Measurements from ENCODE around the gene MED4. TPM values are rescaled to one million over a fixed set of nuclear protein-coding genes. Genes with fewer than 3 reads are reported as not detected.

Gene MED4, protein sequence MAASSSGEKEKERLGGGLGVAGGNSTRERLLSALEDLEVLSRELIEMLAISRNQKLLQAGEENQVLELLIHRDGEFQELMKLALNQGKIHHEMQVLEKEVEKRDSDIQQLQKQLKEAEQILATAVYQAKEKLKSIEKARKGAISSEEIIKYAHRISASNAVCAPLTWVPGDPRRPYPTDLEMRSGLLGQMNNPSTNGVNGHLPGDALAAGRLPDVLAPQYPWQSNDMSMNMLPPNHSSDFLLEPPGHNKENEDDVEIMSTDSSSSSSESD
- 10 to 100 TPM; 23.2 to 41.8 (median 35.5) TPM for total RNA-seq

DNA sequence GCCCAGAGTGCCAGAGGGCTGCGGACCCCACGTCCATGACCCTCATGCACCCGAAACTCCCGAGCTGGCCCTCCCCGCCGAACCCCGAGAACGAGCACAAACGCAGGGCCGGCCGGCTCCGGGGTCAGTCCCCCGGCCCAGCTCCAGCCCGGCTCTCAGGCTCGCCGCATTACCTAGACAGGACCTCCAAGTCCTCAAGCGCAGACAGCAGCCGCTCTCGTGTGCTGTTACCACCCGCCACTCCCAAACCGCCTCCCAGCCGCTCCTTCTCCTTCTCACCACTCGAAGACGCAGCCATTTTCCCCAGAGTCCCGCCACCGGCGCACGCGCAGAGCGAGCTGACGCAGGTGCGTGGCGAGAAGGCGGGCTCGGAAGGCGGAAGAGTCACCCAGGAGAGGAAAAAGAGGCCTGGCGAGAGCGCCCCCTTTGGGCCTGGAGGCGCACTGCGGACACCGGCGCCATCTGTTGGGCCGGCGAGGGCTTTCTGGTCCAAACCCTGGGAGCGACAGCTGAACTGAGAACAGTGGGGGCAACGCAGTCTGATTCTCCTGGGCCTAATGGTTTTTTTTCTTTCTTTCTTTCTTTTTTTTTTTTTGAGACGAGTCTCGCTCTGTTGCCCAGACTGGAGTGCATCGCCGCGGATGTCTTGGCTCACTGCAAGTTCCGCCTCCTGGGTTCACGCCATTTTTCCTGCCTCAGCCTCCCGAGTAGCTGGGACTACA, at the start of gene MED4:
Gene MED4 (minus strand): TSS at position 324 of the 722 bp plus-strand sequence. CDS start 26 bp downstream, at position 298.
- H3K27me3 ChIP-seq: no peaks in the 10 kb centered on the region
- H3K36me3 ChIP-seq: no peaks in the 10 kb centered on the region
- peak in 3 of 4 donors; percentile 62 to 92 (median 83) for TF ChIP-seq POLR2A (IDR thresholded peaks at IDR 0.05)
- TF ChIP-seq POLR2AphosphoS5 (IDR thresholded peaks at IDR 0.05): peak; percentile 98 to 99
- TF ChIP-seq EP300 (IDR thresholded peaks at IDR 0.05): no peak
- TF ChIP-seq, protein P1, sequence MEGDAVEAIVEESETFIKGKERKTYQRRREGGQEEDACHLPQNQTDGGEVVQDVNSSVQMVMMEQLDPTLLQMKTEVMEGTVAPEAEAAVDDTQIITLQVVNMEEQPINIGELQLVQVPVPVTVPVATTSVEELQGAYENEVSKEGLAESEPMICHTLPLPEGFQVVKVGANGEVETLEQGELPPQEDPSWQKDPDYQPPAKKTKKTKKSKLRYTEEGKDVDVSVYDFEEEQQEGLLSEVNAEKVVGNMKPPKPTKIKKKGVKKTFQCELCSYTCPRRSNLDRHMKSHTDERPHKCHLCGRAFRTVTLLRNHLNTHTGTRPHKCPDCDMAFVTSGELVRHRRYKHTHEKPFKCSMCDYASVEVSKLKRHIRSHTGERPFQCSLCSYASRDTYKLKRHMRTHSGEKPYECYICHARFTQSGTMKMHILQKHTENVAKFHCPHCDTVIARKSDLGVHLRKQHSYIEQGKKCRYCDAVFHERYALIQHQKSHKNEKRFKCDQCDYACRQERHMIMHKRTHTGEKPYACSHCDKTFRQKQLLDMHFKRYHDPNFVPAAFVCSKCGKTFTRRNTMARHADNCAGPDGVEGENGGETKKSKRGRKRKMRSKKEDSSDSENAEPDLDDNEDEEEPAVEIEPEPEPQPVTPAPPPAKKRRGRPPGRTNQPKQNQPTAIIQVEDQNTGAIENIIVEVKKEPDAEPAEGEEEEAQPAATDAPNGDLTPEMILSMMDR (IDR thresholded peaks at IDR 0.05): peak; percentile 98 to 100 (median 99)
- H3K27ac ChIP-seq: peak within 1 kb of the TSS; percentile 88 to 96 (median 90)
- WGBS, 2 donors: 13 to 20% methylated on average over 30 to 47 of the region's 54 CpGs
- H3K4me1 ChIP-seq: peaks cover 15 to 54% (median 30%) of the 10 kb centered on the region in 4 donors
- H3K4me3 ChIP-seq: peak within 1 kb of the TSS; percentile 68 to 97 (median 86)
- peak; percentile 95 to 100 for DNase-seq
- H3K9me3 ChIP-seq: no peaks in the 10 kb centered on the region
- ATAC-seq (ENCODE audit: low FRiP score in 2 of 2): peak; percentile 99

DNA sequence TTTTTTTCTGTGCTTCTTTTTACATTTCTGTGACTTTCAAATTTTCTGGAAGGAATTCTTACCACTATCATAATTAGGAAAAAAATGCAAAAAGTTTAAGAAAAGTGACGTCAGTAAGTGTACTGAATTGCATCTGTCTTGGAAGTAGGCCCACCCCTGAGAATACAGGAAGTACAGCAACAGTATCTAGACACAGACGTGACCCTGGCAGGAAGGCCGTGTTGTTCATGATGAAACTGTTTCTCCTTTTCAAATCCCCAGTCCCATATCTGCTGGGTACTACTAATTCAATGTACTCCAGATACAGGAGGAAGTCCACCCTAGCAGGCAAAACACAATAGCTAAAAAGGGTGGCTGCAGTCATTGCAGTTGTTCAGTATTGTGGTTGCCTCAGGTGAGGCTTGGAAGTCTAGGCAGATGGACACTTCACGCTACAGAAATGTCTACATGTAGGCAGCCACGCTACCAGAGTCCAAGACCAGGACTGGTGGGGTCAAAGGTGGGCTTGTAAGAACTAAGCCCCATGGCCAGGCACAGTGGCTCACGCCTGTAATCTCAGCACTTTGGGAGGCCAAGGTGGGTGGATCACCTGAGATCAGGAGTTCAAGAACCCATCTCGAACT, 49.6 kb upstream of the MED4 start:
- 68% methylated on average over 6 to 7 of the region's 7 CpGs for WGBS, 2 donors
- no peak overlapping the region for H3K4me3 ChIP-seq
- DNase-seq (peak in 1 of 2 donors; percentile 70), ATAC-seq (ENCODE audit: low FRiP score in 2 of 2) (peak; percentile 72 to 93)
- H3K27ac ChIP-seq: peak overlapping the region; percentile 31 to 81 (median 76)
- no peaks in the 10 kb centered on the region for H3K9me3 ChIP-seq
- no peaks in the 10 kb centered on the region for H3K36me3 ChIP-seq
- peaks cover 11 to 24% (median 13%) of the 10 kb centered on the region in 4 donors for H3K4me1 ChIP-seq
- no peaks in the 10 kb centered on the region for H3K27me3 ChIP-seq
- TF ChIP-seq POLR2AphosphoS5 (IDR thresholded peaks at IDR 0.05): peak; percentile 41 to 51
- TF ChIP-seq, protein P1 (IDR thresholded peaks at IDR 0.05): no peak
- TF ChIP-seq EP300 (IDR thresholded peaks at IDR 0.05): peak in 2 of 4 donors; percentile 4 to 30

DNA sequence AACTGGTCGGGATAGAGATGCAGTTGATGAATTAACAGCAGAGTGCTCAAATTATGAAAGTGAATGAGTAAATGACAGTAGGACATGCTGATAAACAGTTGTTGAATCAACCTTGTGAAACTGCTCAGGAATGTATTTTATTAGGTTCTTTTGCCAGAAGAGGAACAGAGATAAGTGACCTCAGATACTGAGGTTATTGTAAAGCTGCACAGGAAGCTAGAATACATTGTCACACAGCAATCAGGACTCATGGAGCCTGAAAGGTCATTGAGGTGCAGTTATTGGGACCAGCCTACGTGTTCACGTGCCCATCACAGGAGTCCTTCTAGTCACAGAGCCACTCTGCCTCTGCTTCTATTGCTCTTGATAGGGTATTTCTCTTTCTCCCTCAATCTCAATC, 47.5 kb upstream of the MED4 start:
- ATAC-seq (ENCODE audit: low FRiP score in 2 of 2) (peak in 1 of 2 donors; percentile 27), DNase-seq (no peak)
- no peak for TF ChIP-seq POLR2AphosphoS5 (IDR thresholded peaks at IDR 0.05)
- Histone ChIP-seq H3K27ac (peak overlapping the region in 2 of 4 donors; percentile 8 to 11), H3K9me3 (no peaks in the 10 kb centered on the region), H3K4me3 (no peak overlapping the region), H3K36me3 (no peaks in the 10 kb centered on the region), H3K27me3 (no peaks in the 10 kb centered on the region), H3K4me1 (peaks cover 11 to 24% (median 13%) of the 10 kb centered on the region in 4 donors)
- WGBS, 2 donors: 36 to 57% methylated on average over 3 of the region's 3 CpGs

DNA sequence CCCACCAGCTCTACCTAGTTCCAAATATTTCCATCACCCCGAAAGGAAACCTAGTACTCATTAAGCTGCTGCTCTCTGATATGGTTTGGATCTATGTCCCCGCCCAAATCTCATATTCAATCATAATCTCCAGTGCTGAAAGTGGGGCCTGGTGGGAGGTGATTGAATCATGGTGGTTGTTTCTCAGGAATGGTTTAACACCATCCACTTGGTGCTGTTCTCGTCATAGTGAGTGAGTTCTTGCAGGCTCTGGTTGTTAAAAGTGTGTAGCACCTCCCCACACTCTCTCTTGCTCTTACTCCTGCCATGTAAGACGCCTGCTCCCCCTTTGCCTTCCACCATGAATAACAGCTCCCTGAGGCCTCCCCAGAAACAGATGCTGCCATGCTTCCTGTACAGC, 43.4 kb upstream of the MED4 start:
- DNase-seq (no peak), ATAC-seq (ENCODE audit: low FRiP score in 2 of 2) (no peak)
- Histone ChIP-seq H3K9me3 (no peaks in the 10 kb centered on the region), H3K27ac (no peak overlapping the region), H3K36me3 (no peaks in the 10 kb centered on the region), H3K27me3 (no peaks in the 10 kb centered on the region), H3K4me3 (no peak overlapping the region), H3K4me1 (peaks cover 0 to 8% (median 2%) of the 10 kb centered on the region in 4 donors)
- WGBS, 2 donors: 93 to 97% methylated on average over 4 of the region's 4 CpGs
- TF ChIP-seq, protein P1 (IDR thresholded peaks at IDR 0.05): no peak
- TF ChIP-seq EP300 (IDR thresholded peaks at IDR 0.05) (no peak), POLR2A (IDR thresholded peaks at IDR 0.05) (no peak), POLR2AphosphoS5 (IDR thresholded peaks at IDR 0.05) (no peak)

DNA sequence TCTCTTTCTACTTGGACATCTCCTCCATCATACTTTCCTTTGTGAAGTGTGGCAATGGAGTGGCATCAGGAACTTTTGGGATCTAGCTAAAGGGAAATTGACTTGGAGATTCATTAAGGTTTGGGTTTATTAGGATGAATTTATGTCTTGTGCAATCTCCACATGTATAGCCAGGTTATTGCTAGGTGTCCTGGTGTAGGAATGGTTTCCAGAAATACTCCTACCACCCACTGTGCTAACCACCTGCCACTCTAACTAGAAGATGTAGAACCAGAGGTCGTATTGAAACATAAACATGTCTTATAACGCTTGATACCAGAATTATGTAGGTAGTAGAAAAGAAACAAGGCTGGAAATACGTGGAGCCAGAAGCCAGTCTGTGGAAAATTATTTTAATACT, 38.1 kb upstream of the MED4 start:
- H3K27ac ChIP-seq: no peak overlapping the region
- WGBS, 2 donors: 73 to 76% methylated on average over 3 of the region's 3 CpGs
- no peaks in the 10 kb centered on the region for H3K4me1 ChIP-seq
- H3K4me3 ChIP-seq: no peak overlapping the region
- H3K9me3 ChIP-seq: no peaks in the 10 kb centered on the region
- no peaks in the 10 kb centered on the region for H3K36me3 ChIP-seq
- TF ChIP-seq POLR2A (IDR thresholded peaks at IDR 0.05) (no peak), EP300 (IDR thresholded peaks at IDR 0.05) (no peak), POLR2AphosphoS5 (IDR thresholded peaks at IDR 0.05) (no peak)
- TF ChIP-seq, protein P1 (IDR thresholded peaks at IDR 0.05): no peak
- no peaks in the 10 kb centered on the region for H3K27me3 ChIP-seq
- ATAC-seq (ENCODE audit: low FRiP score in 2 of 2): no peak
- no peak for DNase-seq
